Effector CD4-positive, alpha-beta T cell (primary cell): ENCODE results near the gene SERPINB6.
"Not testable (repeated sequence)": the region's sequence is repeated elsewhere in the genome, so short reads cannot be mapped to it uniquely, and the experiment has no call there.

Experiments
- DNase-seq: peaks from one replicate; pipeline ENCODE4 v3.0.0-alpha.2; 2020

The SERPINB6 gene

GRCh38 chr6:2938004-2938631 is 33.2 kb downstream of the SERPINB6 start:
- no peak for DNase-seq

DNA sequence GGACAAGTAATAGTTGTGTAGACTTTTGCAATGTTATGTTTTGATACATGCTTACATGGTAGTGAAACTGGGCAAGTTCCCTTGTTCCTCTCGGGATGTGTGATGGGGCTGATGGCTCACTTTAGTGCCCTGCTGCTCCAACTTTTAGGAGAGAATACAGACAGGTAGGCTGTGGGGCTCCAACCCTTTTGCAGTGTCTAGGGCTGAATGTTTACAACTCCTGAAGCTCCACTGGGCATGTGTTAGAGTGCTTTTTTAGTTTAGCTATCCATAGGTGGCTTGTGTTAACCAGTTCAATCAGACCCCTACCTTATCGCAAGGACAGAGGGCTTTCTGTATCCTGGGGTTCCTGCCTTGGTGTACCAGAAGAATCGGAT is 33.8 kb downstream of the SERPINB6 start:
- no peak for DNase-seq

DNA sequence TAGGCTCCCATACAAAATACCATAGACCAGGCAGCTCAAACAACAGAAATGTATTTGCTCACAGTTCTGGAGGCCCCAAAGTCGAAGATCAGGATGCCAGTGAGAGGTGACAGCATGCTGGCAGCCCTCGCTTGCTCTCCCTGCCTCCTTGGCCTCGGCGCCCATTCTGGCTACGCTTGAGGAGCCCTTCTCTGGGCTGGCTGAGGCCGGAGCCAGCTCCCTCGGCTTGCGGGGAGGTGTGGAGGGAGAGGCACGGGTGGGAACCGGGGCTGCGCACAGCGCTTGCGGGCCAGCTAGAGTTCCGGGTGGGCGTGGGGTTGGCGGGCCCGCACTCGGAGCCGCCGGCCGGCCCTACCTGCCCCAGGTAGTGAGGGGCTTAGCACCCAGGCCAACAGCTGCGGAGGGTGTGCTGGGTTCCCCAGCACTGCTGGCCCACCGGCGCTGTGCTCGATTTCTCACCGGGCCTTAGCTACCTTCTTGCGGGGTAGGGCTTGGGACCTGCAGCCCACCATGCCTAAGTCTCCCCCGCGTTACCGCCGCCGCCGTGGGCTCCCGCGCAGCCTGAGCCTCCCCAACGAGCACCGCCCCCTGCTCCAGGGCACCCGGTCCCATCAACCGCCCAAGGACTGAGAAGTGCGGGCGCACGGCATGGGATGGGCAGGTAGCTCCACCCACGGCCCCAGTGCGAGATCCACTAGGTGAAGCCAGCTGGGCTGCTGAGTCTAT is 35.6 kb downstream of the SERPINB6 start:
- no peak for DNase-seq

GRCh38 chr6:2934057-2934456 is 37.3 kb downstream of the SERPINB6 start:
- no peak for DNase-seq

GRCh38 chr6:2932911-2933310 is 38.5 kb downstream of the SERPINB6 start:
- DNase-seq = not testable (repeated sequence)

DNA sequence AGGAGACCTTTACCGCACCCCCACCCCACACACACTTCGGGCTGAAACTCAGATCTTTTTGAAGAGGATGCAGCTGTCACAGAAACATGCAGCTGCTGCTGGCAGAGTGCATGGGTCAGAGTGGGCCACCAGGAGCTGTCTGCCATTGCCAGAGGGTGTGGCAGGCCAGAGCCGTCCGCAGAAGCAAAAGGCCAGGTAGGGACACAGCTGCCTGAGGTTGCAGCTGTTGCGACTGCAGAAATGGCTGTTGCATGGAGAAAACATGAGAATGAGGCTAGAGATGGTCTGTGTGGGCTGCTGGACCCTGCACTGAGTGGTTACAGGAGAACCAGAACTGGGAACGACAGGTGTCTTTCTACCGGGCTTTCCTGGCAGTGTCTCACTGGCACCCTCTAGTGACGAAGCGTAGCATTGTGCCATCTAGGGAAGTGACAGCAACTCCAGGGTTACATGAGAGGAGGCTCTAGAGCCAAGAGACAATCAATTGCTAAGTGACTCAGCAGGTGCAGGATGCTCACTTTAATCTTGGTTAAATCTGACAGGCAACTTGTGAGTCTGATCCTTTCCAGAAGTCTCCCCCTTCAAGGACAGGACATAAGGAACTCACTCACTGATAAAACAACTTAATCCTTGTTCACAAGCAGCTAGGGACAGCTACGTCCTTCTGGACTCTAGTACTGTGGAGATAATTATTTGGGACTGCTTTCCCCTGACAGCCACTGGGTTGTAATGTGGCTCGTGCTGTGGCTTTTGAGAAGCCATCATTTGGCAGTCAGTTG is 39.2 kb downstream of the SERPINB6 start:
- peak; percentile 80 for DNase-seq

DNA sequence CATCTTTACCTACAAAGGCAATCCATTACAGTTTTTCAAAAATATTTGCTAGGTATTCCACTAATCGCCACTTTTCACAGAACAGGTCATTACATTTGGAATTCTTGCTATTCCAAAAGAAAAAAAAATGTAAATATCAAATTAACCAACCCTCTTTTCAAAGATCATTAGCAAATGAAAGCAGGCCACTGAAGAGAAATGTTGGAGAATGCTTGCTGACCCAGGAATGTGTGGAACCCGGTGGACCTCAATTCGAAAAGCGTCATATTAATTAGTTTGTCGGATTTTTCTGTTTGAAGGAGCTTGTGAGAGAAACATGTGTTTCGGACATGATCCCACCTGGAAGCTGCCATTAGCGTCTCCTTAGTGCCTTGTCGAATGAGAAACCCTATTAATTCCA is 40.3 kb downstream of the SERPINB6 start:
- no peak for DNase-seq

DNA sequence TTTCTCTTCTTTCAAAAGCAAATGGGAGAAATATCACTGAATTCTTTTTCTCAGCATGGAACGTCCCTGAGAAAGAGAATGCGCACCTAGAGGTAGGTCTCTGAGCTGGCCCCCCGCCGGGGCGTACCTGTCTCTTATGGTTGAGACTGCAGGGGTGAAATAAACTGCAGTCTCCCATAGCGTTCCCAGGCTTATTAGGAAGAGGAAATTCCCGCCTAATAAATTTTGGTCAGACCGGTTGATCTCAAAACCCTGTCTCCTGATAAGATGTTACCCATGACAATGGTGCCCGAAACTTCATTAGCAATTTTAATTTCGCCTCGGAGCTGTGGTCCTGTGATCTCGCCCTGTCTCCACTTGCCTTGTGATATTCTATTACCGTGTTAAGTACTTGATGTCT is 43.4 kb downstream of the SERPINB6 start:
- DNase-seq = not testable (repeated sequence)

DNA sequence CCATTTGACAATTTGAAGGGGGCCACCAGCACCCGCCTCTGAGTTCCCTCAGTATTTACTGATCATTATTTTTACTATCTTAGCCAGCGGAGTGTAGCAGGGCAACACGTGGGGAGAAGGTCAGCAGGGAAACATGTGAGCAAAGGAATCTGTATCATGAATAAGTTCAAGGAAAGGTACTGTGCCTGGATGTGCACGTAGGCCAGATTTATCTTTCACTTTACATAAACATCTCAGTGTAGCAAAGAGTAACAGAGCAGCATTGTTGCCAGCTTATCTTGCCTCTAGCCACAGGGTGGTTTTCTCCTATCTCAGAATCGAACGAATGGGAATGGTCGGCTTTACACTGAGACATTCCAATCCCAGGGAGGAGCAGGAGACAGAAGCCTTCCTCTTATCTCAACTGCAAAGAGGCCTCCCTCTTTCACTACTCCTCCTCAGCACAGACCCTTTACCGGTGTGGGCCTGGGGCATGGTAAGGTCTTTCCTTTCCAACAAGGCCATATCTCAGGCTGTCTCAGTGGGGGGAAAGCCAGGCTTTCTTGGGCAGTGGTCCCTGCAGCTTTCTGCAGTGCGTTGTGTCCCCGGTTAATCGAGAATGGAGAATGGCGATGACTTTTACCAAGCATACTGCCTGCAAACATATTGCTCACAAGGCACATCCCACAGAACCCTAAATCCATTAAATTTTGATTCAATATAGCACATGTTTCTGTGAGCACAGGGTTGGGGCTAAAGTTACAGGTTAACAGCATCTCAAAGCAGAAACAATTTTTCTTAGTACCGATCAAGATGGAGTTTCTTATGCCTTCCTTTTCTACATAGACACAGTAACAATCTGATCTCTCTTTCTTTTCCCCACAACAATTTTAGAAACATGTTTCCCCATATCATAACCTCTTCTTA is 45.3 kb downstream of the SERPINB6 start:
- not testable (repeated sequence) for DNase-seq

GRCh38 chr6:2921520-2922115 is 49.7 kb downstream of the SERPINB6 start:
- no peak for DNase-seq

GRCh38 chr6:2920671-2921112 is 50.7 kb downstream of the SERPINB6 start:
- DNase-seq = no peak

DNA sequence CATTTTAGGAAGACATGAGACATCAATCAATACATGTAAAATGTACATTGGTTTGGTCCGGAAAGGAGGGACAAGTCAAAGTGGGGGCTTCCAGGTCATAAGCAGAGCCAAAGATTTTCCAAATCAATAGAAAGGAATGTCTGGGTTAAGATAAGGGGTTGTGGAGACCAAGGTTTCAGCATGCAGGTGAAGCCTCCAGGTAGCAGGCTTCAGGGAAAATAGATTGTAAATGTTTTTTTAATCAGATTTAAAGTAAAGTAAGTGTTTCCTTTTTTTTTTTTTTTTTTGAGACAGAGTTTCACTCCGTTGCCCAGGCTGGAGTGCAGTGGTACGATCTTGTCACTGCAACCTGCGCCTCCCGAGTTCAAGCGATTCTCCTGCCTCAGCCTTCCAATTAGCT is 51.5 kb downstream of the SERPINB6 start:
- DNase-seq = no peak

DNA sequence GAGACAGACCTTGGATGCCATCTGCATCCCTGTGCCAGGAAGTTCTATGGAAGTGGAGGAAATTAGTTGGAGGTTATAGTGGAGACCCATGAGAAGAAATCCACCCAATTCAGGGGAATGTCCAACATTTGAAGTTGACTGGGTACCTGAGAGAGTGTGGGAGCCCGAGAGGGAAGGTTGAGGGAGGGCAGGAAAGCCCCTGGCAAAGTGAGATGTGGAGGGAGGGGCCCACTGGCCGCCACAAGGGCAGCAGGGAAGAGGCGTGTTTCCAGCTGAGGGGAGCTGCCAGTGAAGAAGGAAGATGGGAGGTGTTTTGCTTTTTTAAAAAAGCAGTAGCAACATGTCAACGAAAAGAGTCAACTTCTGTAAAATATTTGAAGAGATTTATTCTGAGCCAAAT is 52.0 kb downstream of the SERPINB6 start:
- DNase-seq = no peak

DNA sequence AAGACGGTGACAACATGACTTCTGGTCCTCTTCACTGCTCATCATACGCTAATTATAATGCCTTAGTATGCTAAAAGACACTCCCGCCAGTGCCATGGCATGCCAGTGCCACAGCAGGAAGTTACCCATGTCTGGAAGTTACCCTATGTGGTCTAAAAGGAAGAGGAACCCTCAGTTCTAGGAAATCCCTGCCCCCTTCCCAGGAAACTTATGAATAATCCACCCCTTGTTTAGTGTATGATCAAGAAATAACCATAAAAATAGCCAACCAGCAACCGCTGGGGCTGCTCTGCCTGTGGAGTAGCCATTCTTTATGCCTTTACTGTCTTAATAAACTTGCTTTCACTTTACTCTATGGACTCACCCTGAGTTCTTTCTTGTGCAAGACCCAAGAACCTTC is 52.4 kb downstream of the SERPINB6 start:
- DNase-seq = no peak

GRCh38 chr6:2917801-2918445 is 53.4 kb downstream of the SERPINB6 start:
- no peak for DNase-seq

GRCh38 chr6:2917065-2917464 is 54.3 kb downstream of the SERPINB6 start:
- no peak for DNase-seq

DNA sequence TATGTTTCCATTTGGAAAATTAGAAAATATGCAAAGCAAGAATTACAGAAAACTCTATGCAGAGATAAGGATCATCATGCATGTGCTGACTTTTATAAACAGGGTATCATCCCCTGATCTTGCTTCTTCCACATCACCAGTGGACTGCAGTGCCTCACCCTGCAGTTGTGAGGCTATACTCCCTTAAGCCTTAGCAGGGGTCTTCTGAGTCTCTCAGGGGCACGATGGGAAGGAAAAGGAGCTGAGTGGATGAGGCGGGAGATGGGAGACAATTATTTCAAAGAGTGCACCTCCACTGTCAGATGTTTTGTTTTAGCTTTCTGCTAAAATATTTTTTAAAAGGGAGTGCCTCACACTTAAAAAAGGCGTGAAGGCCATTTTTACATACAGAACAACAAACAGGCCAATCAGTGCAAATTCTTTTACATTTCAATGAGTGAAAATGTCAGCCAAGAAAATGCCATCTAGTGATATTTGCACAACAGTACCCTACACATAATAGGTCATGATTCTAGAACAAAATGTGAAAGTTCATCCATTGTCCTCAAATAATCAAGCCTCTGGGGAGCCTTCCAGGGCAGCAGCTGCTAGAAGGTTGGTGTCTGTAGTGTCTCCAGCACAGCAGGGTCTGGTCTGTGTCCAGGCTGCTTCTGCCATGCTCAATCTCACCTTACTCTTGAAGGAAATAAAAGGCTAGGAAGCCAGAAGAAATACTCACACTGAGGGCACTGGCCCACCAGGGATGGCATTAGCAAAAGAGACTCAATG is 55.0 kb downstream of the SERPINB6 start:
- no peak for DNase-seq

DNA sequence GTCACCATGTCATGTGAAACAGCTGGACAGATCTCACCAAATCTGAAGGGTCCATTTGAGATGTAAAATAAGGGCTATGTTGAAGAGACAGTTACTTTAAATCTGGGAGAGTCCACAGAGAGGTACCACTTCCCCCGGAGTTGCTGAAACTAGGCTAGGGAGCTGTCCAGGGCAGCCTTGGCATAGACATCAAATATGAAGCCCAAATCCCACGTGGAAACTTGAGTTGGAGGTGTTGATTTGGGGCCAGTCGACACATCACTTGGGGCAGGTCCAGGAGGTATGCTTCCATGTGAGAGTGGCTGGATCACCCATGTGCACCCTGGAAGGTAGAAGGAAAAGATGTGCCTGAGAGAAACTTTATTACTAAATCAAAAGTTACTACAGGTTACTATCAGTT is 56.2 kb downstream of the SERPINB6 start:
- DNase-seq = no peak

GRCh38 chr6:2914318-2914660 is 57.1 kb downstream of the SERPINB6 start:
- no peak for DNase-seq

DNA sequence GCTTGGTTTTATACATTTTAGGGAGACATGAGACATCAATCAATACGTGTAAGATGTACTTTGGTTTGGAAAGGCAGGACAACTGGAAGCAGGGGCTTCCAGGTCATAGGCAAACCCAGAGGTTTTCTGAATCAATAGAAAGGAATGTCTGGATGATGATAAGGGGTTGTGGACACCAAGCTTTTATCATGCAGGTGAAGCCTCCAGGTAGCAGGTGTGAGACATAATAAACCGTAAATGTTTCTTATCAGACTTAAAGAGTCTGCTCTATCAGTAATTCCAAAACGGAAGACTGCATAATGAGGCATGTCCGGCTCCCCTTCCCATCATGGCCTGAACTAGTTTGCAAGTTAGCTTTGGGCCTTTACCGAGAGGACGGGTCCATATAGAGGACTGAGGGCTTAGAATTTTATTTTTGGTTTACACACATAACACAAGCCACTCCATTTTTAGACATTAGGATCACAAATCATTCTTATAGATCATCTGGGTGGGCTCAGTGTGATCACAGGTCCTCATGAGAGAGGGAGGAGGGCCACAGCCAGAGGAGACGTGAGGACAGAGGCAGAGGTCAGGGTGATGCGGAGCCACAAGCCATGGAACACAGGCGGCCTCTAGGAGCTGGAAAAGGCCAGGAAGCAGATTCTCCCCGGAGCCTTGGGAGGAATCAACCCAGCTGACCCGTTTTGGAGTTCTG is 57.6 kb downstream of the SERPINB6 start:
- no peak for DNase-seq

GRCh38 chr6:2911171-2911570 is 60.2 kb downstream of the SERPINB6 start:
- DNase-seq = no peak
